Skin epidermis (tissue), 12 donors: ENCODE measurements around the gene BTN3A1.
"Not testable (repeated sequence)": the region's sequence is repeated elsewhere in the genome, so short reads cannot be mapped to it uniquely, and the experiment has no call there.

Experiments used
- H3K27ac ChIP-seq, 21 experiments: fragments of 200-600 bp; sonication (generic) in 11 of 21; one replicate each; pipeline ENCODE4 v1.5.0; 2020; ENCODE audit warnings: mild to moderate bottlenecking in 3 of 21, inconsistent platforms in 2 of 21, moderate library complexity in 2 of 21
- H3K4me3 ChIP-seq, 7 experiments: fragments of 200-600 bp; sonication (generic) in 2 of 7; one replicate each; pipeline ENCODE4 v1.5.0; 2020; ENCODE audit warnings: inconsistent platforms in 2 of 7, mild to moderate bottlenecking in 2 of 7, moderate library complexity in 1 of 7

BTN3A1 gene

GRCh38 chr6:26461353-26461752, 59.3 kb downstream of the BTN3A1 start:
- not testable (repeated sequence) for H3K4me3 ChIP-seq, H3K27ac ChIP-seq

GRCh38 chr6:26464014-26464413, 61.9 kb downstream of the BTN3A1 start:
- no peak overlapping the region for H3K27ac ChIP-seq
- no peak overlapping the region for H3K4me3 ChIP-seq

DNA sequence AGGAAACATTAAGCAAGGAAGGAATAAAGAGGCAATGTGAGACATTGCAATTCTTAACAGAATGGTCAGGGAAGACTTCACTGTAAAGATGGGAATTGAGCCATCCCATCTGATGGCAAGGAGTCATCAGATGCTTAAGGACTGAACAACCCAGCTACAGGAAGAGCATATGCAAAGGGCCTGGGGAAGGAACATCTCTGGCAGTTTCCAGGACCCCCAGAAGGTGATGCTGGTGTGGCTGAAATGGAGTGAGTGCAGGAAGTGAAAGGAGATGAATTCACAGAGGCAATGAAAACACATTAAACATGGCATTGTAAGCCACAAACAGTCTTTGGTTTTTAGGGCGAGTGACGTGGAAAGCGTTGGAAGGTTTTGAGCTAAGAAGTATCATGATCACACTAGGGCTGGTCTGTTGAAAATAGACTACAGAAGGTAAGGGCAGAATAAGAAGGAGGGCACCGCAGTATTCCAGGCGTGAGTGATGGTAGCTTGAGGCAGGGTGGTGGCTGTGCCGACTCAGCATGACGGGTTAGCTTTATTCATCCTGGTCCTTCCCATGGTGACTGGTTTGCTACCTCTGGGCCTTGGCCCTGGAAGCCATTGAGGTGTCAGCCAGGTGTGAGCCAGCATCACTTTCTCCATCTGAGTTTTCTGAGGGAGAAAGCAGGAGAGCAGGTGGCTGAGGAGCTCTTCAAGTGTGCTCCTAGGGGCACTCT, 62.5 kb downstream of the BTN3A1 start:
- H3K27ac ChIP-seq: no peak overlapping the region
- no peak overlapping the region for H3K4me3 ChIP-seq
